ENCODE data around the gene MPC1L.

GRCh38 chrX:40661489-40661888 is 38.3 kb downstream of the MPC1L start:
- no peak for TF ChIP-seq POLR2A (IDR thresholded peaks at IDR 0.05)
- TF ChIP-seq, protein P1, sequence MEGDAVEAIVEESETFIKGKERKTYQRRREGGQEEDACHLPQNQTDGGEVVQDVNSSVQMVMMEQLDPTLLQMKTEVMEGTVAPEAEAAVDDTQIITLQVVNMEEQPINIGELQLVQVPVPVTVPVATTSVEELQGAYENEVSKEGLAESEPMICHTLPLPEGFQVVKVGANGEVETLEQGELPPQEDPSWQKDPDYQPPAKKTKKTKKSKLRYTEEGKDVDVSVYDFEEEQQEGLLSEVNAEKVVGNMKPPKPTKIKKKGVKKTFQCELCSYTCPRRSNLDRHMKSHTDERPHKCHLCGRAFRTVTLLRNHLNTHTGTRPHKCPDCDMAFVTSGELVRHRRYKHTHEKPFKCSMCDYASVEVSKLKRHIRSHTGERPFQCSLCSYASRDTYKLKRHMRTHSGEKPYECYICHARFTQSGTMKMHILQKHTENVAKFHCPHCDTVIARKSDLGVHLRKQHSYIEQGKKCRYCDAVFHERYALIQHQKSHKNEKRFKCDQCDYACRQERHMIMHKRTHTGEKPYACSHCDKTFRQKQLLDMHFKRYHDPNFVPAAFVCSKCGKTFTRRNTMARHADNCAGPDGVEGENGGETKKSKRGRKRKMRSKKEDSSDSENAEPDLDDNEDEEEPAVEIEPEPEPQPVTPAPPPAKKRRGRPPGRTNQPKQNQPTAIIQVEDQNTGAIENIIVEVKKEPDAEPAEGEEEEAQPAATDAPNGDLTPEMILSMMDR (IDR thresholded peaks at IDR 0.05), result no peak
